ENCODE data around the gene ABI3BP. TPM values are rescaled to one million over a fixed set of nuclear protein-coding genes. Genes with fewer than 3 reads are reported as not detected.

The ABI3BP gene
- total RNA-seq, 1 experiment from 2014 or later = 0.28 TPM

DNA sequence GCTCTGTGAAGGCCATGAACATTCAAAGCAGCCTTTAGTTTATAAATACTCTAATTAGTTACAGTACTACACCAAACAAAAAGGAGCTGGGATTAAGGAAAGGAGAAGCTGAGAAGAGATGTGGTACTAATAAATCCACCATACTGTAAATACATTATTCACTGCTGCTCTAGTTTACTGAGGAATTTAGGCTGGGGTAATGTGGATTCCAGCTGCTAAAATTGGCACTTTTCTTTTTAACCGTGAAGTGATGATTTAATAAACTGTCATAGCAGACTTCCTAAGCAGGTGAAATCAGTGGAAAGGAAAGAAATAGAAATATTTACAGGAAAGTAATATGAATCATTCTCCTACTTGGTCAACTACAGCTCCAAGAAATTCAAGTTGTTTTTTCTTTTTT, 195.2 kb downstream of the ABI3BP start:
- Histone ChIP-seq H3K14ac (ENCODE audit: insufficient read depth, low read length) (no peak overlapping the region), H3K4me2 (ENCODE audit: insufficient read depth, insufficient read length, low read length) (no peak overlapping the region), H4K5ac (ENCODE audit: insufficient read length, low read depth, low read length) (no peak overlapping the region), H3K9ac (ENCODE audit: extremely low read depth, insufficient read length, low read length) (no peak overlapping the region), H3K27ac (ENCODE audit: insufficient read length, low read depth, low read length) (no peak overlapping the region), H4K91ac (ENCODE audit: insufficient read length, low read depth, low read length) (no peak overlapping the region), H3T11ph (ENCODE audit: low read length) (no peak overlapping the region), H2BK12ac (ENCODE audit: insufficient read length, low read depth, low read length) (no peak overlapping the region), H4K20me1 (ENCODE audit: control insufficient read depth, insufficient read depth, insufficient read length) (no peaks in the 10 kb centered on the region), H4K8ac (replicated peaks; ENCODE audit: insufficient read length, low read depth, low read length) (no peak overlapping the region), H3K79me1 (ENCODE audit: insufficient read depth, low read depth, low read length, poor library complexity, severe bottlenecking) (no peaks in the 10 kb centered on the region), H2AFZ (ENCODE audit: low read length) (no peak overlapping the region), H2BK120ac (ENCODE audit: low read depth, low read length, poor library complexity, severe bottlenecking) (no peak overlapping the region), H3K27me3 (ENCODE audit: insufficient read depth, low read length) (no peaks in the 10 kb centered on the region), H3K4me1 (ENCODE audit: insufficient read depth, low read length) (no peaks in the 10 kb centered on the region), H3K79me2 (ENCODE audit: insufficient read depth, low read length) (no peaks in the 10 kb centered on the region), H3K23me2 (ENCODE audit: insufficient read length, low read depth, low read length, poor library complexity, severe bottlenecking) (no peaks in the 10 kb centered on the region), H3K56ac (ENCODE audit: insufficient read length, low read depth, low read length) (no peak overlapping the region), H2BK5ac (ENCODE audit: insufficient read length, low read length) (no peak overlapping the region), H3K9me3 (ENCODE audit: control insufficient read depth, low read depth, low read length) (no peaks in the 10 kb centered on the region), H3K18ac (ENCODE audit: insufficient read length, low read depth, low read length) (no peak overlapping the region), H2AK5ac (ENCODE audit: insufficient read length, low read length) (no peak overlapping the region), H3K23ac (ENCODE audit: insufficient read length, low read depth, low read length) (no peak overlapping the region), H2BK20ac (ENCODE audit: low read depth, low read length, poor library complexity, severe bottlenecking) (no peak overlapping the region), H3K4ac (ENCODE audit: low read depth, low read length) (no peak overlapping the region), H2BK15ac (ENCODE audit: low read depth, low read length) (no peak overlapping the region)
- Mint-ChIP-seq H3K27ac (no peak overlapping the region), H3K4me3 (no peak overlapping the region), H3K27me3 (ENCODE audit: low read depth) (no peaks in the 10 kb centered on the region), H3K9me3 (no peaks in the 10 kb centered on the region), H3K4me1 (peaks cover 4 to 8% of the 10 kb centered on the region in 2 experiments; a peak in 1 of 4 replicates), H3K36me3 (ENCODE audit: insufficient read depth in 1 of 3, low read depth in 3 of 3) (no peaks in the 10 kb centered on the region)
- TF ChIP-seq, protein P1, sequence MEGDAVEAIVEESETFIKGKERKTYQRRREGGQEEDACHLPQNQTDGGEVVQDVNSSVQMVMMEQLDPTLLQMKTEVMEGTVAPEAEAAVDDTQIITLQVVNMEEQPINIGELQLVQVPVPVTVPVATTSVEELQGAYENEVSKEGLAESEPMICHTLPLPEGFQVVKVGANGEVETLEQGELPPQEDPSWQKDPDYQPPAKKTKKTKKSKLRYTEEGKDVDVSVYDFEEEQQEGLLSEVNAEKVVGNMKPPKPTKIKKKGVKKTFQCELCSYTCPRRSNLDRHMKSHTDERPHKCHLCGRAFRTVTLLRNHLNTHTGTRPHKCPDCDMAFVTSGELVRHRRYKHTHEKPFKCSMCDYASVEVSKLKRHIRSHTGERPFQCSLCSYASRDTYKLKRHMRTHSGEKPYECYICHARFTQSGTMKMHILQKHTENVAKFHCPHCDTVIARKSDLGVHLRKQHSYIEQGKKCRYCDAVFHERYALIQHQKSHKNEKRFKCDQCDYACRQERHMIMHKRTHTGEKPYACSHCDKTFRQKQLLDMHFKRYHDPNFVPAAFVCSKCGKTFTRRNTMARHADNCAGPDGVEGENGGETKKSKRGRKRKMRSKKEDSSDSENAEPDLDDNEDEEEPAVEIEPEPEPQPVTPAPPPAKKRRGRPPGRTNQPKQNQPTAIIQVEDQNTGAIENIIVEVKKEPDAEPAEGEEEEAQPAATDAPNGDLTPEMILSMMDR (conservative IDR thresholded peaks at IDR 0.05) = no peak
- WGBS (ENCODE audit: extremely low coverage, insufficient read length, low lambda C conversion rate) = no CpG with 5 or more reads among the region's 1 CpG
- DNase-seq = no peak

Data from H9 (cell line).